HG03439 (cell line): ENCODE measurements around the gene RBMS3.

Source experiments
- ATAC-seq: cut with Tn5 transposase; IDR thresholded peaks from one replicate; pipeline ENCODE4 v1.9.1; 2021; ENCODE audit warnings: mild to moderate bottlenecking, moderate library complexity; ENCODE audit not compliant: unreplicated experiment

Gene RBMS3

GRCh38 chr3:29914861-29915524, 634.1 kb downstream of the RBMS3 start:
- no peak for ATAC-seq

GRCh38 chr3:29919571-29919970, 638.7 kb downstream of the RBMS3 start:
- no peak for ATAC-seq

- ATAC-seq = no peak
Measured at GRCh38 chr3:29922992-29923746, 642.3 kb downstream of the RBMS3 start.

- no peak for ATAC-seq
Measured at GRCh38 chr3:29924783-29925561, 644.1 kb downstream of the RBMS3 start.

GRCh38 chr3:29926378-29926777, 645.5 kb downstream of the RBMS3 start:
- ATAC-seq = no peak

GRCh38 chr3:29932696-29933325, 651.9 kb downstream of the RBMS3 start:
- no peak for ATAC-seq

- no peak for ATAC-seq
Measured at GRCh38 chr3:29933802-29934490, 653.1 kb downstream of the RBMS3 start.

DNA sequence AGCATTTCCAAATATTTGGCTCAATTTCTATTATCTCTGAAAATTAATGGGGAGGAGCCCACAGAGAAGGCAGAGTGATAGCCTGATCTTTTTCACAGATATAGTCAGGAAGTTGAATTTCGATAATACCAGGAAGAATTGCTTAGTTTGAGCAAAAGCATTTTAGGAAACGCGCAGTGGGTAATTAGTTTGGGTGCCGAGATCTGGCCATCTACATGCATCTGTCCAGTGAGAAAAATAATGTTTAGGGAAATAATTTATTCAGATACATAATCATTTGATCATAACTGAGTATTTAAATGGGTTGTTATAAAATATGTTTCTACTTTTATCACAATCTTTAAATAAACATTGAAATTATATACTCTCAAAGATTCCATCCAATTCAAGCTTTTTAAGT, 653.9 kb downstream of the RBMS3 start:
- no peak for ATAC-seq

GRCh38 chr3:29936054-29936453, 655.2 kb downstream of the RBMS3 start:
- peak; percentile 92 for ATAC-seq

DNA sequence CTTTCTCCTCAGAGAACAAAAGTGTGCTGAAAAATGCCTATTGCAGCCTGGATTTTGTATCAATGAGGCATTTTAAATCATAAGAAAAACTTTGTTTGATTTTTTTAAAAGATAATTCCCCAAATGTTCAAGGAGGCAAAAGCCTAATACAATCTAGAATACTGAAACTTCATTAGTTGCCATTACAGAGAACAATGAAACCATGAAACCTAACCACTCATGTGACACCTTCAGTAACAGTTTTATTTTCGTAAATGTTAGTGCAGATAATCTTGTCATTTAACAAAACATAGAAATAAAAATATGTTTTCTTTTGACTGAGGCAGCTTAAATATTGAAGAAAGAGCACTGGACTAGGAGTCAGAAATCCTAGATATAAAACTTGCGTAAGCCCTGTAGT, 655.9 kb downstream of the RBMS3 start:
- ATAC-seq = no peak

DNA sequence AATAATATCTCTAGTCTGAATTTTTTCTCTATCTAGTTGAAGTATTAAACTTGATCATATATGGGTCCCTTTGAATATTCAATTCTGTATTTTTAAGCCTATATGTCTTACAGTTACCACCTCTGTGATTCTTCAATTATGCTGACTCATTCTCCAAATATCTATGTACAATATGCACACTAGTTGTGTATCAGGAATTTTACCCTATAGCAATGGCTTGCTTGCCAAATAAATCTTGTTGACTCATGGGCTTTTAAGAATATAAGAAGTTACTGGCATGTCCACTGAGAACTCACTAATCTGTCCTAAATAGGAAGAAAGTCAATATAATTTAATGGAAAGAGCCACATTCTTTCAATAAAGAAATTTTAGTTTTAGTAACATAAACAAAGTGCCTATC, 656.3 kb downstream of the RBMS3 start:
- no peak for ATAC-seq

DNA sequence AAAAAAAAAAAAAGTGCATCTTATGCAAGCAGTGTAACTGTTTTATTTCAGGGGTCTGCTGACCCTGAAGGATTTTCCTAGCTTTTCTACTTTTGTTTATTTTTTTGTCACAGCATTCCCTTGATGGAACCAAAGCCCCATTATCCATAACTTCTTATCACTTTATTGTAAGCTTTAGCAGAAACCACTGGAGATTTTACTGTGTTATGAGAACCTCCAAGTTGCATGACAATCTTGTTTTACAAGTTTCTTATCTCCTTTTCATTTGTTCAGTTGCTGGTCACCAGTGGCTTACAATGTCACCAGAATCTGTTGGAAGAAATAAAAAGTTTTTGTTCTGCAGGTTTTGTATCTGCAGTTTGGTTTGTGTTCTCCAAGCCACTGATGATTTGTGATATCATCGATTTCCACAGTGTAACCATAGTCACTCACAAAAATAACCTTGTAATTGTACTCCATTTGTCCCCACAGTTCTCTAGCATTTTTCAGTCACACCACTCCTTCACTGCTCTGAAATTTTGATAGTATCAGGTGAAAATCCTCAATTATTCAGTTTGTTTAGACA, 660.0 kb downstream of the RBMS3 start:
- no peak for ATAC-seq

- no peak for ATAC-seq
Measured at GRCh38 chr3:29942297-29942696, 661.4 kb downstream of the RBMS3 start.

DNA sequence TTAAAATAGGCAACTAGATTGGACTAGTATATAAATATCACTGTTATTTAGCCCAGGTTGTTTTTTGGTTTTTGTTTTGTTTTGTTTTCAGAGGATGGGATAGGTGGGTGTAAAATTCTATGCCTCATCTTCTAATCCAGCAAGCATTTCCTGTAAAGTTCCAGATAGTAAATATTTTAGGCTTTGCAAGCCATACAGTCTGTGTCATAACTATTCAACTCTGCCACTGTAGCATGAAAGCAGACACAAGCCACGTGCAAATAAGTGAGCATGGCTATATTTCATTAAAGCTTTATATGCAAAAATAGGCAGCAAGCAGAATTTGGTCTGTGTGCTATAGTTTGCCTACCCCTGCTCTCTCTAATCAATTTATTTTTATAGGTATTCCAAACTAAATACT, 668.3 kb downstream of the RBMS3 start:
- no peak for ATAC-seq

GRCh38 chr3:29949940-29950616, 669.2 kb downstream of the RBMS3 start:
- ATAC-seq = no peak

DNA sequence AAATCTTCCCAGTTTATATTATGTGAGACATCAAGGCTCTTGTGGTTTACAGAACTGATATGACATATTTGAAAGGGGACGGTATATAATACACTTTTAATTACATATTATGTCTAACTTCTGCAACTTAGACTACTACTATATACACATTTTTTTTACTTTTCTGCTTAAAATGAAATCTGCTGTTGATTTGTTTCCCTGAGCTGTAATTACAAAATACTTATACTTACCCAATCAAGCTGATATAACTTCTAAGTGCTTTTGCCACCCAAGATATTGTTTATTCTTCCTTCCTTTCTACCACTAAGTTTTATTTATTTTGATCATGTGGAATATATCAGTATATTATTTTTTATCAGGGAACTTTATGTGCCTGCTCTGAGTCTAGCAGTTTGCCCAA, 671.6 kb downstream of the RBMS3 start:
- no peak for ATAC-seq

GRCh38 chr3:29955413-29955812, 674.5 kb downstream of the RBMS3 start:
- no peak for ATAC-seq

- ATAC-seq = no peak
Measured at GRCh38 chr3:29958816-29959215, 677.9 kb downstream of the RBMS3 start.

GRCh38 chr3:29971895-29972294, 691.0 kb downstream of the RBMS3 start:
- ATAC-seq = no peak
